Esophagus mucosa (tissue), 1 donor: ENCODE results near the gene PPP1R8. TPM values are rescaled to one million over a fixed set of nuclear protein-coding genes. Genes with fewer than 3 reads are reported as not detected.

ENCODE experiments used
- ATAC-seq: fragments of 200-7000 bp; cut with Tn5 transposase; one replicate; pipeline ENCODE4 v1.9.1; 2020
- total RNA-seq: library from RNA; stranded (reverse); gene quantifications from one replicate; pipeline ENCODE4 v1.2.4, GENCODE V29; 2023
- donor health status: DM: yes; HTN: yes; CAD: no.

The PPP1R8 gene
- total RNA-seq, 1 donor from 2014 or later = 30.0 TPM

- ATAC-seq = peak; percentile 22
These were observed 42.4 kb downstream of the PPP1R8 start for GRCh38 chr1:27872802-27873551.

DNA sequence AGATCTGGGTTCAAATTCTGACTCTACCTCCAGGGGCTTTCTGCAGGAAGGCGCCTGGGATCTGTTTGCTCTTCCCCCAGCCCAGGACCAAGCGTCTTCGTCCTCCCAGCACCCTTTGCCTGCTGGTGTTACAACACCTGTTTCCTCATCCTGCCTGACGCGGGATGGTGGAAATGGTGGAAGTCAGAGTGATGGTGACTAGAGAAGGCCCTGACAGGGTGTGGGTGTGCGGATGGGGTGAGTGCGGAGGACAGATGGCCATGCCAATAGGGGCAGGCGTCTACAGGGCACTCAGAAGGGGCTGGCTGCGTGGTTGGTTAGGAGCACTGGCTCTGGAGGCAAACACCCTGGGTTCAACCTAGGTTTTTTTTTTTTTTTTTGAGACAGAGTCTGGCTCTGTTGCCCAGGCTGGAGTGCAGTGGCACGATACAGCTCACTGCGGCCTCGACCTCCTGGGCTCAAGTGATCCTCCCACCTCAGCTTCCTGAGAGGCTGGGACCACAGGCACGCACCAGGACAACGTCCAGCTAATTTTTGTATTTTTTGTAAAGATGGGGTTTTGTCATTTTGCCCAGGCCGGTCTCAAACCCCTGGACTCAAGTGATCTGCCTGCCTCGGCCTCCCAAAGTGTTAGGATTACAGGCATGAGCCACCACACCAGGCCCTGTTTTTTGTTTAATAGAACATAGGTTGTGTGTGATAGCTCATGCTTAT lies 43.2 kb downstream of the PPP1R8 start:
- ATAC-seq = no peak

GRCh38 chr1:27876341-27877114 lies 45.9 kb downstream of the PPP1R8 start:
- ATAC-seq = no peak

GRCh38 chr1:27877115-27877416 lies 46.5 kb downstream of the PPP1R8 start:
- no peak for ATAC-seq

- ATAC-seq = no peak
These were observed 47.5 kb downstream of the PPP1R8 start for GRCh38 chr1:27878039-27878438.

GRCh38 chr1:27878787-27879335 lies 48.3 kb downstream of the PPP1R8 start:
- no peak for ATAC-seq

GRCh38 chr1:27879374-27880082 lies 48.9 kb downstream of the PPP1R8 start:
- no peak for ATAC-seq

- no peak for ATAC-seq
These were observed 51.9 kb downstream of the PPP1R8 start for GRCh38 chr1:27882543-27882903.

GRCh38 chr1:27883536-27883935 lies 53.0 kb downstream of the PPP1R8 start:
- no peak for ATAC-seq

DNA sequence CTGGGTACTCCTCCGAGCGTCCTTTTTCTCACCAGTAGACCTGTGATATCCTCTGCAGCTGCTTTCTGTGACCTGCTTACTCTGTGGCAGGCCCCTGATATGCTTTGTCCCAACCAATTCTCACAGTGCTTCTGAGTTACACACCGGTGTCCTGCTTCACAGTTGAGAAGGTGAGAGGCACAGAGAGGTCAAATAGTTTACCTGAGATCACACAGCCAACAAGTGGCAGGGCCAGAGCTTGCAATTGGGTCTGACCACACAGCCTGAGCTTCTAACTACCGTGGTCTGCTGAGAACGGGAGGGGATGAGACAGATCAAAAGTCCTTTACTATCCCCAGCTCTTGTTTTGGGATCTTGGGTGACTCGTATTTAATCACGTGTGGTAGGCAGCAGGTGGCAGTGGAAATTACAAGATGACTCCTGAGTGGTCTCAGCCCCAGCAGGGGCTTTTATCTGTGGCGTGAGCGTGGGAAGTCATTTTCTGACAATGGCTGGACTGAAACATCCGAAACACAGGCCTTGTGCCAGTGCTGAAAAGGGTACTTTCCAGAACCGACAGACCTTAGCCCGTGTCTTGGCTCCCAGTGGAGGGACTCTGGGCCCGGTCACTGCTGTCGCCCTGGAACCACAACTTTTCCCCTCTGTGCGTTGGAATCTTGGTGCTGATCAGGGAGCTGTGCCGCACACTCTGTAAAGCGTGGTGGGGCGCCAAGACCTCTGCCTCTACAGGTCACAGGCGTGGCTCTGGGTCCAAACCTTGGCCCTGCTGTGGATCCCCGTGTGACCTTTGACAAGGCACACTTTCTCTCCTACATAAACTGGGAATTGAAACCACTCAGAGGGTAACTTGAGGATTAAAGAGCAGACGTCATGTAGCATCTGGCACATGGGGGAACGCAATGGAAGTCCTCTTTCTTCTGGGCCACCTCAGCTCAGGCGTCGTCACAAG lies 53.7 kb downstream of the PPP1R8 start:
- no peak for ATAC-seq

GRCh38 chr1:27885114-27885528 lies 54.5 kb downstream of the PPP1R8 start:
- no peak for ATAC-seq

DNA sequence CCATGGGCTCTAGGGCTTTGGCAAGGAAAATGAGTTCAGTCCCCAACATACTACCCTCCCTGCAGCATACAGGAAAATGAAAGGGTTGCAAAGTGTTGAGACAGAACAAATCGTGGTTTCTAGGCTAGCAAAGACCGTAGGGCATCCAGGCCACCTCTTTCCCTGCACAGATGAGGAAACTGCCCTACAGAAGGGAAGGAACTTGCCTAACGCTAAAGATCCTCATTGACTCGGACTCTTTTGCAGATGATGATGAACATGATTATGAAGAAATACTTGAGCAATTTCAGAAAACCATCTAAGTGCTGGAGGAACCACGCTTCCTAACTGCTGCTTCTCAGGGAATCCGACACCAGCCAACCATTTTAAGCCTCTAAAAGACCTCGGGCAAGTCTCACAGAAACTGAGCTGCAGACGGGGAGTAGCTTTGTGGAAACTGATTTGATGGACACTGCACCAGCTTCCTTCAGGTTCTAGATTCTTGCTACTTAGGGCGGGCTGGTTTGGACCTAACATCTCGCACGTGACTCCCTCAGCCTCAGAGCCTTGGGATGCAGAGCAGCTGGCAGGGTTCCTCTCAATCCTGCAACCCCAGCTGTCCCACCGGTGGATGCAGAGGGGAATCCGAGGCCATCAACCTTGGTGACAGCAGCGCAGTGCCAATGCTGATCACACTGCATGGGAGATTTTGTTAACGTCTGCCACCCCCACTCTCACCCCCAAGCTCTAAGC lies 55.2 kb downstream of the PPP1R8 start:
- no peak for ATAC-seq

- no peak for ATAC-seq
These were observed 55.7 kb downstream of the PPP1R8 start for GRCh38 chr1:27886353-27886679.

DNA sequence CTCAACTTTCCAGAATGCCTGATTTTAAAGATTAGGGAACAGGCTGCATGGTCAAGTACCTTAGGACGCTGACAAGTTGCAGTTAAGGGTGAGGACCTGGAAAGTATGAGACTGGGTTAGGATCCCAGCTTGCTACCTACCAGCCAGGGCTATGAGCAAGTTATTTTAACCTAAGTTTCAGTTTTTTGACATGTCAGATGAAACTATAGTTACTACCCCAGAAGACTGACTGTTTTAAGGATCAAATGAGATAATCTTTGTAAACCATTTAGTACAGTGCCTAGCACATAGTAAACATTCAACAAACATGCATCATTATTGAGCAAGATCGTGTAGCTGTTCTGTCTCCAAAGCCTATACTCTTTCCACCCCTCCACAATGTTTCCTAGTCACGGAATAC lies 56.2 kb downstream of the PPP1R8 start:
- no peak for ATAC-seq

DNA sequence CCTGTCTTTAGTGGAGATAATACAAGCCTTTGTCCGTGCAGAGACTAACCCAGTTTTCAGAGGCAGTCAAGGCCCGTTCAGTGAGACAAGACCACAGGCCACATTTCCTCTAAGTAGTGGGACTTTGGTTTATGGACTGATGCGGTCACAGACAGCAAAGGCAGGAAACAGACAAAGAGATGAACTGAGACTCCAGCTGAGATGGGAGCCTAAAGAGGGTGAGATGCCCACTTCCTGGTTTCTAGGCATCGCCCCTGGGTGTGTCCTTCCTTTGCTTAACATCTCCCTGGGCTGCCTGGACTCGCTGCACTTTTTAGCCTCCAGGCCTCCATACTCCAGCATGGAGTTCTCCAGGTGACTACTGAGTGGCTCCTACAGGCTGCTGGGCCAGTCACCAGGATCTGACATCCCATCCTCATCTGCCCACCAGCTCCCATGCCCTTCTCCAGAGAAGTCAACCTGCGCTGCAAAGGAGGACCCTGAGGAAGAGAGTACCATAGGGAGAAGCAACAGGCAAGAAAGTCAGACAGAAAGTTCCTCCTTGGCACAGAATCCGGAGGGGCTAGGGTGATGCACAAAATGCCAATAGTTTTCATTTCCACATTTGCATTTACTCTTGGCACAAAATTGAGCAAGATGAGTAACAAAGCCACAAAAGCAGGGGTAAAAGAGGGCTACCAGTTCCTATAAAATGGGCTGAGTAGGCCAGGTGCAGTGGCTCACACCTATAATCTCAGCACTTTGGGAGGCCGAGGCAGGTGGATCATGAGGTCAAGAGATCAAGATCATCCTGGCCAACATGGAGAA lies 56.8 kb downstream of the PPP1R8 start:
- peak; percentile 34 for ATAC-seq

DNA sequence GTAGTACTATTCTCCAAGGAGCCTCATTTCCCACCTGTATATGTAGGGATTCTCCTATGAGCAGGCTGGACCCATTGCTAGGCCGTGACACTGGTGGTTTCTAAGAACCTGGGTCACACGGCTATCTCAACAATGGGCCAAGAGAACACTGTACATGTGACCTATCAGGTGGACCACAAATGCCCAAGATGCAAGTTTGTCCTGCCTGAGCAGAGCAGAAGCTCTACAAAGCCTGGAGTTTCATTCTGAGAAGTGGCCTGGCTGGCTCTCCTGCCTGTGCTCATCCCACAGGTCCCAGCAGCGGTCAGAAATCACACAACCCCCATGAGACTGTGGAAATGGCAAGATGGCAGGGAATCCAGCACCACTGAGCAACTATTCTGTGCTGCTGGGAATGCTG lies 58.9 kb downstream of the PPP1R8 start:
- ATAC-seq = no peak

GRCh38 chr1:27891196-27891889 lies 60.8 kb downstream of the PPP1R8 start:
- no peak for ATAC-seq

DNA sequence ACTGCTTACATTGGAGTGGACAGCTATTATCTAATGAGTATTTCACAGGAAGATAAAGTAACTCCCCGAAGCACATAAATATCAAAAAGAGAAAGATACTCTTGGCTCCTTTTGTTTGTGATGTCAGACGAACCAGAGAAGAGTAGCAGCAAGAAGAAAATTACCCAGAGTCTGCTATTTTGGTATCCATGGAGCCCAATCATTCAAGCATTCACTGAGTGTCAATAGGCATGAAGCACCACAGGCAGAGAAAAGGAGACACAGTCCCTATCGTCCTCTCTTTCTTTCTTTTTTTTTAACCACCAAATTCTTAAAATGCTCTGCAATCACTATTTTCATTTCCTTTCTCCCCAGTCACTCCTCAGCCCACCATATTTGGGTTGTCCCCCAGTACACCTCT lies 63.9 kb downstream of the PPP1R8 start:
- no peak for ATAC-seq
